OCI-LY1 (cell line): Measurements from ENCODE around the gene RPSA.

Experiments
- EZH2 ChIP-seq: fragments of 200-600 bp; sonication (generic), shearing (Covaris generic); IDR thresholded peaks from 2 replicates; pipeline ENCODE4 v1.8.0; 2017; ENCODE audit warnings: borderline replicate concordance, mixed run types, mild to moderate bottlenecking, antibody characterized with exemption, low read length, moderate library complexity, mixed read lengths
- TF ChIP-seq, protein P1 (sequence below): fragments of 200-600 bp; sonication (generic), shearing (Covaris generic); IDR thresholded peaks from 2 replicates; pipeline ENCODE4 v1.5.1; 2017; ENCODE audit warnings: mild to moderate bottlenecking, antibody characterized with exemption, low read length, moderate library complexity, mixed read lengths

DNA sequence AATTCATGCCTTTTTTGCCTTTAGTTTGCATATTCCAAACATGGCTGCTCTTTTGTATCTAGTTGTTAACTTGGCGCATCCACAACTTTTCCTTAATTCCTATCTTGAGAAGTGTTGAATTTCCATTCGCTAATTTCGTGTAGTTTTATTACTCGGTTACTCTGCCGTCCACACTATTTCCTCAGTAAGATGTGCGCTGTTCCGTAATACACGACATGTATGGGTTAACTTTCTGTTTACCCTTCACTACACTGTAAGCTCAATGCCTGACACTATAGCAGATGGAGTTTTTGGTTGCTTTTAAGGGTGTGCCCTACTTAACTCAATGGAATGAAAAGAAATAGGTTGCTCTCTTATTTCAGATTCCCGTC, 724 bp downstream of the RPSA start:
- TF ChIP-seq, protein P1, sequence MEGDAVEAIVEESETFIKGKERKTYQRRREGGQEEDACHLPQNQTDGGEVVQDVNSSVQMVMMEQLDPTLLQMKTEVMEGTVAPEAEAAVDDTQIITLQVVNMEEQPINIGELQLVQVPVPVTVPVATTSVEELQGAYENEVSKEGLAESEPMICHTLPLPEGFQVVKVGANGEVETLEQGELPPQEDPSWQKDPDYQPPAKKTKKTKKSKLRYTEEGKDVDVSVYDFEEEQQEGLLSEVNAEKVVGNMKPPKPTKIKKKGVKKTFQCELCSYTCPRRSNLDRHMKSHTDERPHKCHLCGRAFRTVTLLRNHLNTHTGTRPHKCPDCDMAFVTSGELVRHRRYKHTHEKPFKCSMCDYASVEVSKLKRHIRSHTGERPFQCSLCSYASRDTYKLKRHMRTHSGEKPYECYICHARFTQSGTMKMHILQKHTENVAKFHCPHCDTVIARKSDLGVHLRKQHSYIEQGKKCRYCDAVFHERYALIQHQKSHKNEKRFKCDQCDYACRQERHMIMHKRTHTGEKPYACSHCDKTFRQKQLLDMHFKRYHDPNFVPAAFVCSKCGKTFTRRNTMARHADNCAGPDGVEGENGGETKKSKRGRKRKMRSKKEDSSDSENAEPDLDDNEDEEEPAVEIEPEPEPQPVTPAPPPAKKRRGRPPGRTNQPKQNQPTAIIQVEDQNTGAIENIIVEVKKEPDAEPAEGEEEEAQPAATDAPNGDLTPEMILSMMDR = no peak
- no peak for TF ChIP-seq EZH2
